HepG2 (cell line): Measurements from ENCODE around the gene MRPS35. TPM values are rescaled to one million over a fixed set of nuclear protein-coding genes. Genes with fewer than 3 reads are reported as not detected.

Experiments
- ATAC-seq: fragments of 200-7000 bp; cut with Tn5 transposase; 3 replicates; pipeline ENCODE4 v1.9.1; 2020; ENCODE audit warnings: mild to moderate bottlenecking, moderate library complexity
- BruUV-seq: library from RNA; stranded (reverse); fragments of 400-500 nt; replicated peaks from 2 replicates; lab custom pipeline; 2021; lab: Mats Ljungman, UMichigan
- CTCF ChIA-PET: fragments of 300-600 bp; formaldehyde crosslinking; extraction: SDS; loops from one replicate; lab custom pipeline; 2021; ENCODE audit warnings: low total read pairs, inconsistent platforms, low intra/inter-chr PET ratio; lab: Yijun Ruan, JAX
- POLR2A ChIA-PET: fragments of 350-600 bp; sonication (Branson Sonifier 250); formaldehyde crosslinking; loops from one replicate; lab custom pipeline; 2020; ENCODE audit warnings: antibody characterized with exemption, inconsistent platforms; lab: Yijun Ruan, JAX
- DNase-seq: peaks from one replicate; pipeline ENCODE4 v3.0.0-alpha.2; 2015; ENCODE audit warnings: low spot score
- FAIRE-seq: peaks from 3 replicates; lab custom pipeline; 2011; peaks lifted over from hg19 to GRCh38; lab: Jason Lieb, UNC
- H2AFZ ChIP-seq: one replicate; pipeline ENCODE4 v1.6.1; 2011; ENCODE audit warnings: low read length, inconsistent platforms
- H3K27ac ChIP-seq: fragments of 300-600 bp; 3 replicates; pipeline ENCODE4 v1.8.0; 2011; ENCODE audit warnings: mixed run types, mild to moderate bottlenecking, mixed read lengths, low read length, inconsistent platforms; ENCODE audit not compliant: insufficient read depth; ENCODE audit errors: extremely low read length
- H3K27me3 ChIP-seq, 2 experiments: fragments of 200-600 bp in 1 of 2; 2 replicates in 1 of 2; 3 replicates in 1 of 2; pipeline versions ENCODE4 v1.6.0 to v1.8.0; 2011; ENCODE audit warnings: low read length in 2 of 2, mild to moderate bottlenecking in 2 of 2, moderate library complexity in 2 of 2, inconsistent platforms in 1 of 2; ENCODE audit not compliant: insufficient read depth in 2 of 2, control insufficient read depth in 1 of 2
- H3K36me3 ChIP-seq, 2 experiments: fragments of 200-600 bp in 1 of 2; replicated peaks in 1 of 2; 2 replicates in 1 of 2; 3 replicates in 1 of 2; pipeline versions ENCODE4 v1.5.1 to v1.8.0; 2011; ENCODE audit warnings: low read length in 2 of 2, inconsistent platforms in 1 of 2; ENCODE audit not compliant: insufficient read depth in 2 of 2, control insufficient read depth in 1 of 2
- H3K4me1 ChIP-seq: 2 replicates; pipeline ENCODE4 v1.5.1; 2012; ENCODE audit warnings: low read length, inconsistent platforms; ENCODE audit not compliant: insufficient read depth
- H3K4me2 ChIP-seq: 2 replicates; pipeline ENCODE4 v1.6.0; 2011; ENCODE audit warnings: low read depth, low read length, inconsistent platforms
- H3K4me3 ChIP-seq, 3 experiments: fragments of 200-600 bp in 1 of 3; sonication (generic), shearing (Covaris generic) in 1 of 3; replicated peaks in 1 of 3; 2 replicates each; pipeline ENCODE4 v1.5.1; 2011 to 2016; ENCODE audit warnings: low read length in 3 of 3, inconsistent platforms in 2 of 3, low read depth in 2 of 3, mild to moderate bottlenecking in 2 of 3, control low read depth in 1 of 3, mixed read lengths in 1 of 3; ENCODE audit not compliant: insufficient read depth in 1 of 3
- H3K79me2 ChIP-seq: one replicate; pipeline ENCODE4 v1.6.1; 2011; ENCODE audit warnings: low read length, inconsistent platforms; ENCODE audit not compliant: insufficient read depth
- H3K9ac ChIP-seq: 2 replicates; pipeline ENCODE4 v1.6.0; 2011; ENCODE audit warnings: mild to moderate bottlenecking, low read depth, low read length, inconsistent platforms; ENCODE audit not compliant: insufficient read depth
- H3K9me3 ChIP-seq: 2 replicates; pipeline ENCODE4 v1.5.1; 2012; ENCODE audit warnings: mild to moderate bottlenecking, low read length
- H4K20me1 ChIP-seq: 2 replicates; pipeline ENCODE4 v1.6.0; 2011; ENCODE audit warnings: inconsistent platforms, mild to moderate bottlenecking, low read length, moderate library complexity; ENCODE audit not compliant: insufficient read depth
- ARID3A ChIP-seq: IDR thresholded peaks from 2 replicates; pipeline ENCODE4 v1.6.1; 2012; ENCODE audit warnings: low read depth, low read length, improper control_type of control experiment
- GPN1 ChIP-seq: sonication (generic); formaldehyde crosslinking; IDR thresholded peaks from 2 replicates; pipeline ENCODE4 v1.5.1; 2020; ENCODE audit warnings: missing genetic modification reagents, borderline replicate concordance
- ISX ChIP-seq: sonication (generic); formaldehyde crosslinking; conservative IDR thresholded peaks from 2 replicates; pipeline ENCODE4 v1.5.0; 2020; ENCODE audit warnings: missing genetic modification reagents
- KAT7 ChIP-seq: IDR thresholded peaks from 2 replicates; pipeline ENCODE4 v1.6.1; 2018; ENCODE audit warnings: borderline replicate concordance, missing compliant biosample characterization
- MAFF ChIP-seq: IDR thresholded peaks from 2 replicates; pipeline ENCODE4 v1.6.1; 2011; ENCODE audit warnings: low read depth, low read length, improper control_type of control experiment
- MAFK ChIP-seq, 2 experiments: IDR thresholded peaks in 1 of 2; conservative IDR thresholded peaks in 1 of 2; 2 replicates each; pipeline ENCODE4 v1.6.1; 2011; ENCODE audit warnings: improper control_type of control experiment in 2 of 2, low read length in 2 of 2
- REL ChIP-seq: sonication (generic); formaldehyde crosslinking; conservative IDR thresholded peaks from 2 replicates; pipeline ENCODE4 v1.8.0; 2022; ENCODE audit warnings: mild to moderate bottlenecking, missing genetic modification reagents, moderate library complexity
- RFXANK ChIP-seq: IDR thresholded peaks from 2 replicates; pipeline ENCODE4 v1.6.1; 2016
- SOX5 ChIP-seq: IDR thresholded peaks from 2 replicates; pipeline ENCODE4 v1.6.1; 2016; ENCODE audit warnings: borderline replicate concordance
- TAF1 ChIP-seq: sonication (generic); formaldehyde crosslinking; IDR thresholded peaks from 2 replicates; pipeline ENCODE4 v1.4.0; 2020; ENCODE audit warnings: missing genetic modification reagents
- ZNF530 ChIP-seq: sonication (generic); formaldehyde crosslinking; IDR thresholded peaks from 2 replicates; pipeline ENCODE4 v1.5.0; 2020; ENCODE audit warnings: low read depth, mild to moderate bottlenecking, missing genetic modification reagents
- ZNF646 ChIP-seq: sonication (generic); formaldehyde crosslinking; IDR thresholded peaks from 2 replicates; pipeline ENCODE4 v1.9.0; 2021; ENCODE audit warnings: mild to moderate bottlenecking, missing genetic modification reagents
- WGBS: methylation state at CpG from one replicate; pipeline ENCODE4 v1.1.6; 2017; ENCODE audit warnings: low lambda C conversion rate; 5-methylcytosine and 5-hydroxymethylcytosine counted together
- in situ Hi-C: cut with HindIII; loops from 2 replicates; pipeline ENCODE4 v1.10.0; 2017; ENCODE audit warnings: low pct_unique_long_range_greater_than_20kb; ENCODE audit not compliant: extremely low pct_ligation_motif_present
- intact Hi-C: fragments of 100-400 bp; cut with micrococcal nuclease; formaldehyde crosslinking; loops from one replicate; pipeline ENCODE4 v1.10.0; 2022; ENCODE audit not compliant: unreplicated experiment
- polyA plus RNA-seq, 8 experiments: library from polyadenylated mRNA; depleted of rRNA in 3 of 8; stranded (reverse) in 7 of 8; unstranded in 1 of 8; fragments of >200 nt; fragmentation: Illumina TruSeq in 4 of 8; extraction: Trizol in 4 of 8; gene quantifications; 2 replicates each; pipeline versions ENCODE4 v1.2.1 to v1.2.3, GENCODE V29; 2011 to 2016; ENCODE audit warnings: low read depth in 4 of 8, missing spikeins in 1 of 8, mixed read lengths in 1 of 8; ENCODE audit not compliant: insufficient read depth in 1 of 8
- total RNA-seq, 5 experiments: library from RNA; depleted of rRNA; stranded (reverse); fragments of >200 nt; fragmentation: Illumina TruSeq; extraction: Trizol; gene quantifications; 2 replicates each; pipeline ENCODE4 v1.2.3, GENCODE V29; 2016; ENCODE audit warnings: low read depth in 1 of 5

MRPS35 gene
- total and polyA plus RNA-seq, 2 of the 13 experiments (the other 11 are each of a cell fraction or from before 2014, with no cell fraction given) = 63.4 to 104 TPM

- intact Hi-C loops (no loop called here), in situ Hi-C loops (no loop called here)
- CTCF ChIA-PET = no interaction called here
- FAIRE-seq = no peak
- H3K4me1 ChIP-seq = peaks cover 18% of the 10 kb centered on the region
- no peak overlapping the region for H3K4me3 ChIP-seq
- WGBS = 77% methylated on average over 3 of the region's 3 CpGs
- H3K79me2 ChIP-seq = no peaks in the 10 kb centered on the region
- DNase-seq = no peak
- TF ChIP-seq MAFF (peak; percentile 52; the same call in 1 of the 2 replicates), MAFK (conservative IDR thresholded peaks at IDR 0.05 in 1 of 2, IDR thresholded peaks at IDR 0.05 in 1 of 2; ENCODE audit: low read length in 2 of 2) (peak; percentile 73 to 75), ARID3A (no peak)
- H2AFZ ChIP-seq = no peak overlapping the region
- BruUV-seq = no TSS peak
- POLR2A ChIA-PET = no interaction called here
- H3K4me2 ChIP-seq = no peak overlapping the region
- no peaks in the 10 kb centered on the region for H3K9me3 ChIP-seq
- no peak overlapping the region for H3K9ac ChIP-seq
- ATAC-seq = no peak
- H3K36me3 ChIP-seq = peaks cover 5 to 14% of the 10 kb centered on the region in 2 experiments; a peak in 4 of 5 replicates
- H3K27ac ChIP-seq = no peak overlapping the region
- no peaks in the 10 kb centered on the region for H3K27me3 ChIP-seq
- H4K20me1 ChIP-seq = no peaks in the 10 kb centered on the region
These were observed 44.9 kb upstream of the MRPS35 start for GRCh38 chr12:27665704-27666103.

- H3K36me3 ChIP-seq = peaks cover 5 to 14% of the 10 kb centered on the region in 2 experiments; a peak in 4 of 5 replicates
- no peak for FAIRE-seq
- 36% methylated on average over 3 of the region's 3 CpGs for WGBS
- ChIA-PET POLR2A (no interaction called here), CTCF (no interaction called here)
- intact Hi-C loops = no loop called here
- H3K27me3 ChIP-seq = no peaks in the 10 kb centered on the region
- ATAC-seq = no peak
- BruUV-seq = no TSS peak
- peaks cover 18% of the 10 kb centered on the region for H3K4me1 ChIP-seq
- H3K27ac ChIP-seq = no peak overlapping the region
- H3K4me3 ChIP-seq = no peak overlapping the region
- H3K9ac ChIP-seq = no peak overlapping the region
- H2AFZ ChIP-seq = no peak overlapping the region
- no peaks in the 10 kb centered on the region for H3K79me2 ChIP-seq
- DNase-seq = peak; percentile 7
- peak overlapping the region; percentile 35 for H3K4me2 ChIP-seq
- in situ Hi-C loops = no loop called here
- H4K20me1 ChIP-seq = no peaks in the 10 kb centered on the region
- H3K9me3 ChIP-seq = no peaks in the 10 kb centered on the region
- no peak for TF ChIP-seq TAF1 (CRISPR knock-in tag)
- TF ChIP-seq SOX5 (CRISPR knock-in tag) = peak; percentile 29; the same call in 1 of the 2 replicates
- TF ChIP-seq ZNF646 (CRISPR knock-in tag) = no peak
- no peak for TF ChIP-seq ZNF530 (CRISPR knock-in tag)
- no peak for TF ChIP-seq GPN1 (CRISPR knock-in tag)
- TF ChIP-seq ISX (CRISPR knock-in tag) = no peak
- TF ChIP-seq RFXANK (CRISPR knock-in tag) = no peak
- no peak for TF ChIP-seq KAT7
- TF ChIP-seq REL (CRISPR knock-in tag) = no peak
These were observed 44.1 kb upstream of the MRPS35 start for GRCh38 chr12:27666510-27666909.
